Measurements from ENCODE around the gene SLC9A2.

DNA sequence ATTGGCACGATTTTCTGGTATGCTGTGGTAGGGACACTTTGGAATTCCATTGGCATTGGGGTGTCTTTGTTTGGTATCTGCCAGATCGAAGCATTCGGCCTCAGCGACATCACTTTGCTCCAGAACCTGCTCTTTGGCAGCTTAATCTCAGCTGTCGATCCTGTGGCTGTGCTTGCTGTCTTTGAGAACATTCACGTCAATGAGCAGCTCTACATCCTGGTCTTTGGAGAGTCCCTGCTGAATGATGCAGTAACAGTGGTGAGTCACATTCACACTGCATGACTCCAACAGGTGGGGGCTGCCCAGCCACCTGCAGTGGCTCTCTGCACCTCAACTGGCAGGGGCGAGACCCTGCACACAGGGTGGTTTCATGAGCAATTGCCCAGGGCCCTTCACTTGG is 38.4 kb downstream of the SLC9A2 start:
- TF ChIP-seq, protein P1, sequence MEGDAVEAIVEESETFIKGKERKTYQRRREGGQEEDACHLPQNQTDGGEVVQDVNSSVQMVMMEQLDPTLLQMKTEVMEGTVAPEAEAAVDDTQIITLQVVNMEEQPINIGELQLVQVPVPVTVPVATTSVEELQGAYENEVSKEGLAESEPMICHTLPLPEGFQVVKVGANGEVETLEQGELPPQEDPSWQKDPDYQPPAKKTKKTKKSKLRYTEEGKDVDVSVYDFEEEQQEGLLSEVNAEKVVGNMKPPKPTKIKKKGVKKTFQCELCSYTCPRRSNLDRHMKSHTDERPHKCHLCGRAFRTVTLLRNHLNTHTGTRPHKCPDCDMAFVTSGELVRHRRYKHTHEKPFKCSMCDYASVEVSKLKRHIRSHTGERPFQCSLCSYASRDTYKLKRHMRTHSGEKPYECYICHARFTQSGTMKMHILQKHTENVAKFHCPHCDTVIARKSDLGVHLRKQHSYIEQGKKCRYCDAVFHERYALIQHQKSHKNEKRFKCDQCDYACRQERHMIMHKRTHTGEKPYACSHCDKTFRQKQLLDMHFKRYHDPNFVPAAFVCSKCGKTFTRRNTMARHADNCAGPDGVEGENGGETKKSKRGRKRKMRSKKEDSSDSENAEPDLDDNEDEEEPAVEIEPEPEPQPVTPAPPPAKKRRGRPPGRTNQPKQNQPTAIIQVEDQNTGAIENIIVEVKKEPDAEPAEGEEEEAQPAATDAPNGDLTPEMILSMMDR (IDR thresholded peaks at IDR 0.05; ENCODE audit: insufficient read depth, low read depth, low read length): no peak
- TF ChIP-seq EZH2 (IDR thresholded peaks at IDR 0.05; ENCODE audit: insufficient read depth, low read length): no peak
